Neural cell (in vitro differentiated cells): ENCODE measurements around the gene PHF23. TPM values are rescaled to one million over a fixed set of nuclear protein-coding genes. Genes with fewer than 3 reads are reported as not detected.

Experiments
- H2AFZ ChIP-seq: fragments of 200-600, 300-800 bp; sonication (generic), shearing (Covaris generic); 2 replicates; pipeline ENCODE4 v1.6.0; 2014; ENCODE audit warnings: low read depth, mild to moderate bottlenecking, antibody characterized with exemption, low read length, moderate library complexity
- H3F3A ChIP-seq: fragments of 200-600 bp; shearing (Covaris generic); 2 replicates; pipeline ENCODE4 v1.6.1; 2016; ENCODE audit warnings: mild to moderate bottlenecking, moderate library complexity, mixed read lengths, antibody characterized with exemption, low read length; ENCODE audit not compliant: insufficient read depth, poor library complexity, severe bottlenecking
- H3K27ac ChIP-seq: fragments of 200-600, 300-800 bp; sonication (generic), shearing (Covaris generic); 2 replicates; pipeline ENCODE4 v1.5.1; 2014; ENCODE audit warnings: mild to moderate bottlenecking, low read length, moderate library complexity
- H3K27me3 ChIP-seq: fragments of 300-800, 200-600 bp; sonication (generic), shearing (Covaris generic); 2 replicates; pipeline ENCODE4 v1.6.0; 2014; ENCODE audit warnings: mild to moderate bottlenecking, low read depth, low read length, moderate library complexity; ENCODE audit not compliant: insufficient read depth
- H3K36me3 ChIP-seq: fragments of 300-800, 200-600 bp; sonication (generic), shearing (Covaris generic); 2 replicates; pipeline ENCODE4 v1.5.1; 2014; ENCODE audit warnings: mild to moderate bottlenecking, antibody characterized with exemption, low read length, moderate library complexity; ENCODE audit not compliant: insufficient read depth
- H3K4me2 ChIP-seq: fragments of 300-800, 200-600 bp; sonication (generic), shearing (Covaris generic); 2 replicates; pipeline ENCODE4 v1.6.0; 2014; ENCODE audit warnings: mild to moderate bottlenecking, low read length
- H3K4me3 ChIP-seq: fragments of 300-800, 200-600 bp; sonication (generic), shearing (Covaris generic); 2 replicates; pipeline ENCODE4 v1.5.1; 2014; ENCODE audit warnings: mild to moderate bottlenecking, low read length, moderate library complexity
- H3K79me2 ChIP-seq: fragments of 200-600 bp; shearing (Covaris generic); replicated peaks from 2 replicates; pipeline ENCODE4 v1.6.0; 2014; ENCODE audit warnings: mild to moderate bottlenecking, low read length, moderate library complexity; ENCODE audit not compliant: insufficient read depth
- H3K9ac ChIP-seq: fragments of 300-800, 200-600 bp; sonication (generic), shearing (Covaris generic); 2 replicates; pipeline ENCODE4 v1.6.1; 2016; ENCODE audit warnings: mild to moderate bottlenecking, low read length, mixed read lengths
- H3K9me2 ChIP-seq: fragments of 200-600 bp; shearing (Covaris generic); 2 replicates; pipeline ENCODE4 v1.6.1; 2016; ENCODE audit warnings: mild to moderate bottlenecking, low read length, mixed read lengths; ENCODE audit not compliant: insufficient read depth
- H3K9me3 ChIP-seq: fragments of 200-600, 300-800 bp; sonication (generic), shearing (Covaris generic); 2 replicates; pipeline ENCODE4 v1.6.1; 2016; ENCODE audit warnings: mild to moderate bottlenecking, mixed run types, low read length, moderate library complexity, mixed read lengths
- H4K20me1 ChIP-seq: fragments of 200-600 bp; shearing (Covaris generic); 2 replicates; pipeline ENCODE4 v1.6.1; 2016; ENCODE audit warnings: mild to moderate bottlenecking, mixed run types; ENCODE audit not compliant: insufficient read depth
- CTCF ChIP-seq: fragments of 450-650 bp; IDR thresholded peaks from 2 replicates; pipeline ENCODE4 v1.5.1; 2014; ENCODE audit warnings: antibody characterized with exemption, mild to moderate bottlenecking, moderate library complexity; ENCODE audit not compliant: poor library complexity, severe bottlenecking
- EP300 ChIP-seq: fragments of 450-650 bp; conservative IDR thresholded peaks from 2 replicates; pipeline ENCODE4 v1.6.1; 2014; ENCODE audit warnings: antibody characterized with exemption, mild to moderate bottlenecking, moderate library complexity; ENCODE audit not compliant: poor library complexity, severe bottlenecking
- EZH2 ChIP-seq: fragments of 200-600, 300-800 bp; shearing (Covaris generic), sonication (generic); IDR thresholded peaks from 2 replicates; pipeline ENCODE4 v1.6.1; 2014; ENCODE audit warnings: antibody characterized with exemption, low read length, borderline replicate concordance, mild to moderate bottlenecking; ENCODE audit not compliant: insufficient read depth, poor library complexity, severe bottlenecking
- MXI1 ChIP-seq: fragments of 450-650 bp; conservative IDR thresholded peaks from 2 replicates; pipeline ENCODE4 v1.6.1; 2014; ENCODE audit warnings: antibody characterized with exemption, mild to moderate bottlenecking; ENCODE audit not compliant: poor library complexity, severe bottlenecking
- POLR2AphosphoS5 ChIP-seq: IDR thresholded peaks from 2 replicates; pipeline ENCODE4 v1.6.1; 2012
- REST ChIP-seq: IDR thresholded peaks from 2 replicates; pipeline ENCODE4 v1.6.1; 2012; ENCODE audit warnings: borderline replicate concordance
- SMC3 ChIP-seq: fragments of 450-650 bp; conservative IDR thresholded peaks from 2 replicates; pipeline ENCODE4 v1.6.1; 2014; ENCODE audit warnings: antibody characterized with exemption, mild to moderate bottlenecking, moderate library complexity; ENCODE audit not compliant: poor library complexity
- TAF1 ChIP-seq: IDR thresholded peaks from 2 replicates; pipeline ENCODE4 v1.6.1; 2012; ENCODE audit warnings: low read depth
- polyA plus RNA-seq: library from polyadenylated mRNA; depleted of rRNA; stranded (reverse); fragments of >200 nt; gene quantifications from 2 replicates; pipeline ENCODE4 v1.2.3, GENCODE V29; 2014

Gene PHF23
- polyA plus RNA-seq, 1 donor from 2014 or later: 55.7 TPM

GRCh38 chr17:7240375-7240774, 1.1 kb upstream of the PHF23 start:
- TF ChIP-seq TAF1 (no peak), REST (no peak), CTCF (no peak), SMC3 (no peak)
- Histone ChIP-seq H2AFZ (no peak overlapping the region), H3K27ac (peak overlapping the region; percentile 99), H4K20me1 (no peaks in the 10 kb centered on the region), H3K9ac (peak overlapping the region; percentile 99), H3K27me3 (no peaks in the 10 kb centered on the region), H3K4me2 (peak overlapping the region; percentile 99), H3K79me2 (peaks cover 59% of the 10 kb centered on the region), H3K36me3 (no peaks in the 10 kb centered on the region), H3K4me3 (peak overlapping the region; percentile 75), H3F3A (peaks cover 3% of the 10 kb centered on the region), H3K9me3 (no peaks in the 10 kb centered on the region), H3K9me2 (no peaks in the 10 kb centered on the region)

GRCh38 chr17:7238420-7239090, 702 bp downstream of the PHF23 start:
- no peaks in the 10 kb centered on the region for H3K9me3 ChIP-seq
- H2AFZ ChIP-seq: peak overlapping the region; percentile 47
- TF ChIP-seq EP300 (no peak), CTCF (no peak), POLR2AphosphoS5 (no peak), SMC3 (no peak), EZH2 (no peak), MXI1 (no peak)
- H3K9ac ChIP-seq: peak overlapping the region; percentile 98
- no peaks in the 10 kb centered on the region for H4K20me1 ChIP-seq
- no peaks in the 10 kb centered on the region for H3K9me2 ChIP-seq
- H3K27ac ChIP-seq: peak overlapping the region; percentile 95
- peaks cover 72% of the 10 kb centered on the region for H3K79me2 ChIP-seq
- H3K27me3 ChIP-seq: no peaks in the 10 kb centered on the region
- H3K36me3 ChIP-seq: no peaks in the 10 kb centered on the region
- peak overlapping the region; percentile 75 for H3K4me3 ChIP-seq
- no peak overlapping the region for H3K4me2 ChIP-seq
- H3F3A ChIP-seq: peaks cover 3% of the 10 kb centered on the region
